GM21786 (cell line): ENCODE measurements around the gene TRIP11.

Experiments
- ATAC-seq: cut with Tn5 transposase; IDR thresholded peaks from one replicate; pipeline ENCODE4 v1.9.1; 2021; ENCODE audit not compliant: unreplicated experiment

The TRIP11 gene

DNA sequence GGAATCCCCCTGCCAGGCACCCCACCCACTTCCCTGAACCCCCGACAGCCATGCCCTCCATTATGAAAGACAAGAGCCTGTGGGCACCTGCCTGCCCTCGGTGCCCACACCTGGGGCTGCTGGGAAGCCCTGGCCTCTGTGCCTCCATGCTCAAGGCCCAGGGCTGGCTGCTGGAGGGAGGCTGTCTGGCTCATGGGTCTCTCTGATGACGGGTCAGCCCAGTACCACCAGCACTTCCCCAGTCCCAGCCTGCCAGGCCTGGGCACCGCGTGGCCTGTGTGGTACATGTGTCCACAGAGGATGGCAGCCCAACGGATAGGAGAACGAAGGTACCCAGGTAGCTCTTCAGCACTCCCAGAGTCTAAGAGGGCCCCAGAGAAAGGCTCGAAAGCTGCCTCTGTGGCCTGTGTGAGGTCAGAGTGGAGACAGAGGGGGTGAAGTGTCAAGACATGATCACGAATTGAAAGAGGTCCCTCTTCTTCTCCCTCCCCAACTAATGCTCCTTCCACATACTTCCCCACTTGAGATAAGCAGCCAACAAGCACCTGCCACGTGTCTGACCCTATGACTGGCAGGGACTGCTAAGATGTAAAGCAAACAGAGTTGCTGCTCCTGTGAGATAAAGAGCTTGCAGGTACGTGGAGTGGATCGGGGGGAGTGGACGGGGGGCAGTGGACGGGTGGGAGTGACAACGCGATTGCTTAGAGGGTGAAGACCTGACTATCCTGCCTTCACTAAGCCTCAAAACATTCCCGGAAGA lies 113.5 kb downstream of the TRIP11 start:
- ATAC-seq, result no peak

DNA sequence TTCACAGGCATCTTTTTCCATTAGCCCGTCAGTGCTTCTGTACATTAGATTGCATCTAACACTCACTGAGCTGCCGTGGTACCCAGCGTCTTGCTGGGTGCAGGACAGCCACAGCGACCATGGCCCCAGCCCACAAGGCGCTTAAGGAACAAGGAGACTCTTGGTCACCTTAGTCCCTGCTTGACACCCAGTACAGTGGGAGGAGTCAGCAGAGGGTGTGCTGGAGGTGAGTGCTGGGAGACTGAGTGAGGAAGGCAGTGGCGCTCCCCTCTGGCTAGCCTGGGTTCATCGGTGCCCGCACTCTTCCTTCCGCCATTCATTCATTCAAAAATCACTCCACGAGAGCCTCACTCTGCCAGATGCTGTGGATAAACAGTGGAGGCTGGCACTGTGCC lies 114.1 kb downstream of the TRIP11 start:
- ATAC-seq, result no peak

DNA sequence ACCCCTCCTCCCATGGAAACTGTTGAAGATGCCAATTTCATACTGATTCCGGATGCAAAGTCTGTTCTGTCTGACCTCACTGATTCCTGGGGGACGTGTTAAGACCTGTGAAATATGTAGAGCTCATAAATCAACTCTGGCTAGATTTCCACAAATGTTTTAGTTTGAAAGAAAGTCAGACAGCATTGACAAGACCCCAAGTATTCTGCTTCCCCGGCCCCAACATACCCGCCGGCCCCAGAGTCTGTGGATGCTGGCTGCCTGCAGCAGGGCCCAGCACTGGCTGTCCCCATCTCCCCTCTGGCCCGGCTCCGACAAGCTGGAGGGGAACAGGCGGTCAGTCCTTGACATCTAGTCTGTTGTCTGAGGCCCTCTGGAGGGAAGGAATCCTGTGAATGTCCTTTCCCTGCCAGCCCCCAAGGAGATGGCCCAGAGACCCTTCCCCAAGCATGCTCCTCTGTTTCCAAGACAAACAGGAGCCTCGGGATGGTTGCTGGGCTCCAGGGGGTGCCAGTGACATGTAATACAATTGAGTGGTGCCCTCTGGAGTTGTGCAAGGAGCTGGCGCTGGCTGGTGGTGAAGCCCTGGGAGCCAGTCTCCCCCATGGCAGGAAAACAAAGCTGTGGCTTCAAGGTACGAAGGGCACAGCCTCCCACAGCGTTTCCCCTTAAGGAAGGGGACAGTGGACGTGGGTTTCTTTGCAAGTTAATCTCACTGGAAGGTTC lies 114.7 kb downstream of the TRIP11 start:
- ATAC-seq, result no peak

DNA sequence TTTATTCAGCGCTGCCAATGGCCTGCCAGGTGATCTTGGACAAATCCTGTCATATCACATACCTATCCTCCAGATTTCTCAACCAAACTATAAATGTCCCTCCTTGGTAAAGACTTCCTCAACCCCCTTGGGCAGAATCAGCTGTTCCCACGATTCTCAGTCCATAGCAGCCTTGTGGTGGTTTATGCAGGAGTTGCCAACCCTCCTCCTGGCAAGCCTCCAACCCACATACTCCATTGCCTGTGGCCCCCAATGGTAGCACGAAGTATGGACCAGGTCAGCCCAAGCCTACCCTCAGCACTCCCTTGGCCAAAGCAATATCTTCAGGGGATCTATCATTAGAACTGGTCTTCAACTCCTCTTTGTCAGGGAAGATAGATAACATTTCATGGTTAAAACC lies 119.3 kb downstream of the TRIP11 start:
- no peak for ATAC-seq

DNA sequence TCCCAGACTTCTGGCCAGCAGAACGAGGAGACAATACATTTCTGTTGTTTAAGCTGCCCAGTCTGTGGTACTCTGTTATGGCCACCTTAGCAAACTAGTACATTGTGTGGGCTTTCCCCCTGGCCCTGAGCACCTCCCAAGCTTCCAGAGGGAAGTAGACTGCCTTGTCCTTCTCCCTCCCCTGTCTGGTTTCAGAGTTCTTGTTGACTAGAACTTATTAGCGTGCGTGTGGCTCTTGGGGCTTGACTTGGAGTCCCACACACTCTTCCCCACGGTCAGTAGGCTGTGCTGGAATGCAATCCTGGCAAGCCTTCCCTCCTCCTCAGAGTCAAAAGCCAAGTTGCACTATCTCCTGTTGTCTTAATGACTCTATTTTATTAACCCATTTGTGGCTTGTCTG lies 120.0 kb downstream of the TRIP11 start:
- no peak for ATAC-seq

DNA sequence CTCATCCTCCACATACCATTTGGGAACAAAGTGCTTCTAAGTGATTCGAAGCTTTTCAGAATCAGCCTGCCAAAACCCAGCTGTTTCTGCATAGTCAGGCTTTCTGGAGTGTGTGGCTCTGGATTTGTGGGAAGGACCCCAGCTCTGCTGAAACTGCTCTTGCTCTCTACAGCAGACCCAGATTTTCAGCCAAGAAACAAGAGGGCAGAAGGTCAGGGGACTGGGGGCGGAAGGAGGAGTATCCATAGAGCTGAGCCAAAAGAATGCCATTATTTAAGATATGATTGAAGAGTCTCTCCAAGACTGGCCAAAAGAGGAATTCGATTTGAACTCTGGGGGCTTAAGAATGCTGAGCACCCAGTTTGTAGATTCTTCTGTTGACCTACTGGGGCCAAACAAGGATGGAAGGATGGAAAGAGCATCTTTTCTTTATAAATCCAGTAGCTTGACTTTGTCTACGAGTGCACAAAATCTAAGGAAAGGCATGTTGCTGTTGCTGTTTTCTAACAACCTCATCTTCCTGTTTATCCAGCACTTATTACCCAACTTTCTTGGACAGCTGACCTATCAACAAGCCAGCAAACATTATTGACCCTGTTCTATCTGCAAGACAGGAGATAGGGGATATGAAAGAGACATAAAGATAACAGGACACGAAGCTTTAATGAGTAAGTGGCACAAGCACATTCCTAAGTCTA lies 121.5 kb downstream of the TRIP11 start:
- ATAC-seq, result no peak
